SU-DHL-6 (cell line): ENCODE data around the gene LCP1.

ENCODE experiments used
- H2AFZ ChIP-seq: fragments of 200-600 bp; sonication (generic); 2 replicates; pipeline ENCODE4 v1.6.1; 2014; ENCODE audit warnings: low read depth, mild to moderate bottlenecking, moderate library complexity, mixed read lengths, antibody characterized with exemption, low read length; ENCODE audit not compliant: severe bottlenecking
- H3F3A ChIP-seq: fragments of 200-600 bp; shearing (Covaris generic); 2 replicates; pipeline ENCODE4 v1.6.0; 2016; ENCODE audit warnings: antibody characterized with exemption, mild to moderate bottlenecking; ENCODE audit not compliant: insufficient read depth
- H3K27ac ChIP-seq: fragments of 200-600 bp; sonication (generic); 2 replicates; pipeline ENCODE4 v1.5.1; 2016; ENCODE audit warnings: low read depth, mild to moderate bottlenecking, low read length, moderate library complexity, mixed read lengths
- H3K27me3 ChIP-seq: fragments of 200-600 bp; sonication (generic), shearing (Covaris generic); 2 replicates; pipeline ENCODE4 v1.6.0; 2014; ENCODE audit warnings: mild to moderate bottlenecking, low read length
- H3K36me3 ChIP-seq: fragments of 200-600 bp; sonication (generic); 2 replicates; pipeline ENCODE4 v1.6.1; 2014; ENCODE audit warnings: mild to moderate bottlenecking, low read length, mixed read lengths
- H3K4me2 ChIP-seq: fragments of 300-600, 200-600 bp; shearing (Covaris generic), sonication (generic); 2 replicates; pipeline ENCODE4 v1.6.0; 2014; ENCODE audit warnings: low read length, low read depth, mild to moderate bottlenecking; ENCODE audit not compliant: poor library complexity, severe bottlenecking
- H3K4me3 ChIP-seq: fragments of 200-600 bp; sonication (generic); 2 replicates; pipeline ENCODE4 v1.5.1; 2014; ENCODE audit warnings: antibody characterized with exemption, low read length, mild to moderate bottlenecking, mixed read lengths; ENCODE audit not compliant: insufficient read depth, poor library complexity, severe bottlenecking
- H3K79me2 ChIP-seq: fragments of 200-600 bp; sonication (generic); 2 replicates; pipeline ENCODE4 v1.6.1; 2014; ENCODE audit warnings: mild to moderate bottlenecking, low read length, moderate library complexity; ENCODE audit not compliant: insufficient read depth
- H3K9ac ChIP-seq: fragments of 200-600 bp; sonication (generic); 2 replicates; pipeline ENCODE4 v1.7.0; 2014; ENCODE audit warnings: mild to moderate bottlenecking, low read length
- H3K9me2 ChIP-seq: fragments of 200-600 bp; sonication (generic); replicated peaks from 2 replicates; pipeline ENCODE4 v1.6.1; 2014; ENCODE audit warnings: low read length; ENCODE audit not compliant: insufficient read depth
- H3K9me3 ChIP-seq: fragments of 200-600 bp; sonication (generic); 2 replicates; pipeline ENCODE4 v1.6.1; 2014; ENCODE audit warnings: low read length, mixed read lengths; ENCODE audit not compliant: insufficient read depth
- H4K20me1 ChIP-seq: fragments of 200-600 bp; sonication (generic); 2 replicates; pipeline ENCODE4 v1.6.1; 2014; ENCODE audit warnings: low read depth, mild to moderate bottlenecking, antibody characterized with exemption, low read length, moderate library complexity, mixed read lengths
- EZH2phosphoT487 ChIP-seq: fragments of 200-600 bp; sonication (generic), shearing (Covaris generic); conservative IDR thresholded peaks from 2 replicates; pipeline ENCODE4 v1.6.1; 2018; ENCODE audit warnings: mild to moderate bottlenecking, antibody characterized with exemption, low read length, moderate library complexity, mixed read lengths
- TF ChIP-seq, protein P1 (sequence below): fragments of 200-600 bp; sonication (generic); IDR thresholded peaks from one replicate; pipeline ENCODE4 v1.5.1; 2017; ENCODE audit warnings: antibody characterized with exemption, mild to moderate bottlenecking, low read length, moderate library complexity; ENCODE audit not compliant: insufficient read depth, poor library complexity, severe bottlenecking

Gene LCP1

DNA sequence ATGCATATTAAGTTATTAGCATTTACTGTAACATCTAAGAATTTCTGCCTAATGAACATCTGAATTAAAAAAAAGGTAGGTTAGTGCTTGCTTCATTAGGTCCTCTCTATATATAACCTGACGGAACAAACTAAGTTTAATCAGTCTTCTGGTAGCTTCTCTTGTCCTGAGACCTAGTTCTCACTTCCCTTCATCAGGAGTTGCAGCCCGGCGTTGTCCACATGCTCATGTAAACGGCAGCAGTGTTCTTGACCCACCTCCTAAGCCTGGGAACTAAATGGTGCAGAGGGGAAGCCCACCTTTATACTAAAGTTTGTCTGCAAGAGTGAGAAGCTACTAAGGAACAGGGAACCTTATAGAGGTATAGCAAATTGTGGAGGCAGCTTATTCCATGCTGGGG lies 45.3 kb downstream of the LCP1 start:
- peaks cover 25% of the 10 kb centered on the region for H4K20me1 ChIP-seq
- H3K27me3 ChIP-seq = no peaks in the 10 kb centered on the region
- H2AFZ ChIP-seq = no peak overlapping the region
- peaks cover 57% of the 10 kb centered on the region for H3F3A ChIP-seq
- no peak for TF ChIP-seq EZH2phosphoT487
- TF ChIP-seq, protein P1, sequence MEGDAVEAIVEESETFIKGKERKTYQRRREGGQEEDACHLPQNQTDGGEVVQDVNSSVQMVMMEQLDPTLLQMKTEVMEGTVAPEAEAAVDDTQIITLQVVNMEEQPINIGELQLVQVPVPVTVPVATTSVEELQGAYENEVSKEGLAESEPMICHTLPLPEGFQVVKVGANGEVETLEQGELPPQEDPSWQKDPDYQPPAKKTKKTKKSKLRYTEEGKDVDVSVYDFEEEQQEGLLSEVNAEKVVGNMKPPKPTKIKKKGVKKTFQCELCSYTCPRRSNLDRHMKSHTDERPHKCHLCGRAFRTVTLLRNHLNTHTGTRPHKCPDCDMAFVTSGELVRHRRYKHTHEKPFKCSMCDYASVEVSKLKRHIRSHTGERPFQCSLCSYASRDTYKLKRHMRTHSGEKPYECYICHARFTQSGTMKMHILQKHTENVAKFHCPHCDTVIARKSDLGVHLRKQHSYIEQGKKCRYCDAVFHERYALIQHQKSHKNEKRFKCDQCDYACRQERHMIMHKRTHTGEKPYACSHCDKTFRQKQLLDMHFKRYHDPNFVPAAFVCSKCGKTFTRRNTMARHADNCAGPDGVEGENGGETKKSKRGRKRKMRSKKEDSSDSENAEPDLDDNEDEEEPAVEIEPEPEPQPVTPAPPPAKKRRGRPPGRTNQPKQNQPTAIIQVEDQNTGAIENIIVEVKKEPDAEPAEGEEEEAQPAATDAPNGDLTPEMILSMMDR = no peak
- 0 out of 2 replicates have a peak, but pooled peaks cover 4% of the 10 kb centered on the region for H3K79me2 ChIP-seq
- no peak overlapping the region for H3K4me3 ChIP-seq
- no peak overlapping the region for H3K9ac ChIP-seq
- H3K27ac ChIP-seq = no peak overlapping the region
- H3K9me3 ChIP-seq = no peaks in the 10 kb centered on the region
- no peak overlapping the region for H3K4me2 ChIP-seq
- H3K36me3 ChIP-seq = peaks cover 89% of the 10 kb centered on the region
- H3K9me2 ChIP-seq = no peaks in the 10 kb centered on the region

DNA sequence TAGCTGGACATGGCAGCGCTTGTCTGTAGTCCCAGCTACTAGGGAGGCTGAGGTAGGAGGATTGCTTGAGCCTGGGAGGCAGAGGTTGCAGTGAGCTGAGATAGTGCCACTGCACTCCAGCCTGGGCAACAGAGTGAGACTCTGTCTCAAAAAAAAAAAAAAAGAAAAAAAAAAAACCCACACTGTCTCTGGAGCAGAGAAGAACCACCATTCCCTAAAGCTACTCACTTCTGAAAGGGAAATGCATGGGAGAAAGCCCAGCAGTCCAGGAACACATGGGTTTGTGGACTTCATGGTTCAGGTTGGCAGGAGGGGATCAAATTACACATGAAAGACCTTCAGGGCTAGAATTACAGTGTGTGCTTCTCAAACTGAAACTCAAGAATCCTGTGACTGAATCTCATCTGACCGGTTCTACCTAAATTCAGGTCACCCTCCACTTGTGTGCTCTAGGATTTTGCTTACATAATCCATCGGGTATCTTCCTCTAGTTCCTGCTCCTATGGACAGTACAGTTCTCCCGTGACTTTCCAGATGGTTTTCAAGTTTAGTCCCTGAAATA lies 46.9 kb downstream of the LCP1 start:
- H3K4me3 ChIP-seq = no peak overlapping the region

DNA sequence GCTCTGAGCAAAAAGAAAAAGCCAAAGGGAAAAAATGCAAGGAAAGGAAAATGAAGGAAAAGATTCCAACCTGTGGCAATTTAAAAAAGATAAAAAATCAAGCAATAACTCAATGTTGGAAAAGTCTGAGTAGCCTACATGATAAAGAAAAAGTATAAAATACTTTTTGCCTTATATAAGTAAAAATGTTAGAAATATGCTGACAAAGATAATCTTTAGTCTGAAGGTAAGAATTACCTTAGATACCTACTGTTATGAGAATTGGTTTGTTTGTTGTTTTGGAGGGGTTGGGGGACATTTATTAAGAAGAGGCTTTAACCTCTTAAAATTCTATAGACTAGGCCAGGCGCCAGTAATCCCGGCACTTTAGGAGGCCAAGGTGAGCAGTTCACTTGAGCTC lies 47.5 kb downstream of the LCP1 start:
- H3K9me2 ChIP-seq = no peaks in the 10 kb centered on the region
- no peaks in the 10 kb centered on the region for H3K27me3 ChIP-seq
- H3K36me3 ChIP-seq = peaks cover 90% of the 10 kb centered on the region

More for the DNA sequence above, 46.9 kb downstream of the LCP1 start:
- H3F3A ChIP-seq = peaks cover 60% of the 10 kb centered on the region
- TF ChIP-seq, protein P1 = no peak
- no peak for TF ChIP-seq EZH2phosphoT487
- no peaks in the 10 kb centered on the region for H3K9me3 ChIP-seq
- H3K27ac ChIP-seq = no peak overlapping the region
- no peak overlapping the region for H2AFZ ChIP-seq
- no peaks in the 10 kb centered on the region for H3K9me2 ChIP-seq
- 0 out of 2 replicates have a peak, but pooled peaks cover 2% of the 10 kb centered on the region for H3K79me2 ChIP-seq
- peaks cover 22% of the 10 kb centered on the region; the same call in 1 of the 2 replicates for H4K20me1 ChIP-seq
- peaks cover 90% of the 10 kb centered on the region for H3K36me3 ChIP-seq
- H3K9ac ChIP-seq = no peak overlapping the region
- H3K27me3 ChIP-seq = no peaks in the 10 kb centered on the region
- H3K4me2 ChIP-seq = no peak overlapping the region

More for the DNA sequence above, 47.5 kb downstream of the LCP1 start:
- Histone ChIP-seq H3K9me3 (no peaks in the 10 kb centered on the region), H3F3A (peaks cover 63% of the 10 kb centered on the region), H3K27ac (no peak overlapping the region), H4K20me1 (peaks cover 20% of the 10 kb centered on the region; the same call in 1 of the 2 replicates), H3K4me3 (no peak overlapping the region), H3K4me2 (no peak overlapping the region), H3K79me2 (no peaks in the 10 kb centered on the region), H2AFZ (no peak overlapping the region), H3K9ac (no peak overlapping the region)
- no peak for TF ChIP-seq EZH2phosphoT487
- TF ChIP-seq, protein P1 = no peak
